IMR-90 (cell line): Measurements from ENCODE around the gene CUL4B. TPM values are rescaled to one million over a fixed set of nuclear protein-coding genes. Genes with fewer than 3 reads are reported as not detected.

Experiments used
- ATAC-seq: fragments of 200-7000 bp; cut with Tn5 transposase; 2 replicates; pipeline ENCODE4 v1.9.1; 2020; ENCODE audit warnings: low read depth, mild to moderate bottlenecking, moderate library complexity
- BruUV-seq: library from RNA; stranded (reverse); fragments of 400-500 nt; replicated peaks from 2 replicates; lab custom pipeline; 2021; lab: Mats Ljungman, UMichigan
- CTCF ChIA-PET: fragments of 300-600 bp; formaldehyde crosslinking; extraction: SDS; loops from one replicate; lab custom pipeline; 2021; ENCODE audit warnings: antibody characterized with exemption; lab: Yijun Ruan, JAX
- POLR2A ChIA-PET: fragments of 300-600 bp; sonication (Branson Sonifier 250); formaldehyde crosslinking; loops from one replicate; lab custom pipeline; 2022; ENCODE audit warnings: antibody characterized with exemption; ENCODE audit not compliant: unreplicated experiment; lab: Charles Lee
- DNase-seq: peaks from one replicate; pipeline ENCODE4 v3.0.0; 2013
- H2AFZ ChIP-seq: replicated peaks from 2 replicates; pipeline ENCODE3; 2013; ENCODE audit warnings: low read length, mild to moderate bottlenecking; ENCODE audit not compliant: poor library complexity
- H2AK5ac ChIP-seq: 2 replicates; pipeline ENCODE4 v1.6.1; 2013; ENCODE audit warnings: low read depth, low read length, inconsistent platforms
- H2AK9ac ChIP-seq: replicated peaks from 2 replicates; pipeline ENCODE3; 2013; ENCODE audit warnings: mild to moderate bottlenecking, low read depth, low read length, moderate library complexity; ENCODE audit not compliant: poor library complexity
- H2BK120ac ChIP-seq: 2 replicates; pipeline ENCODE4 v1.6.1; 2013; ENCODE audit warnings: low read depth, low read length, inconsistent platforms
- H2BK15ac ChIP-seq: 3 replicates; pipeline ENCODE4 v1.6.1; 2013; ENCODE audit warnings: low read depth, low read length, inconsistent platforms
- H2BK20ac ChIP-seq: 2 replicates; pipeline ENCODE4 v1.6.1; 2013; ENCODE audit warnings: low read depth, mild to moderate bottlenecking, inconsistent platforms, low read length, moderate library complexity
- H2BK5ac ChIP-seq: 2 replicates; pipeline ENCODE4 v1.6.1; 2013; ENCODE audit warnings: mild to moderate bottlenecking, low read depth, low read length, inconsistent platforms; ENCODE audit not compliant: poor library complexity, severe bottlenecking
- H3K14ac ChIP-seq: replicated peaks from 2 replicates; pipeline ENCODE4 v1.6.1; 2013; ENCODE audit warnings: low read depth, low read length, inconsistent platforms
- H3K18ac ChIP-seq: 2 replicates; pipeline ENCODE4 v1.6.1; 2013; ENCODE audit warnings: low read depth, low read length, control low read depth
- H3K23ac ChIP-seq: 2 replicates; pipeline ENCODE4 v1.6.1; 2013; ENCODE audit warnings: low read depth, low read length, inconsistent platforms
- H3K27ac ChIP-seq: 2 replicates; pipeline ENCODE4 v1.5.1; 2013; ENCODE audit warnings: mild to moderate bottlenecking, control low read depth, low read length; ENCODE audit not compliant: insufficient read depth
- H3K27me3 ChIP-seq: 2 replicates; pipeline ENCODE4 v1.6.1; 2013; ENCODE audit warnings: low read length; ENCODE audit not compliant: control insufficient read depth, insufficient read depth
- H3K36me3 ChIP-seq: 2 replicates; pipeline ENCODE4 v1.6.1; 2013; ENCODE audit warnings: low read length, mixed read lengths; ENCODE audit not compliant: control insufficient read depth, insufficient read depth
- H3K4ac ChIP-seq: 2 replicates; pipeline ENCODE4 v1.6.1; 2013; ENCODE audit warnings: low read depth, low read length, inconsistent platforms
- H3K4me1 ChIP-seq: 2 replicates; pipeline ENCODE4 v1.6.1; 2013; ENCODE audit warnings: low read length, mixed read lengths; ENCODE audit not compliant: control insufficient read depth, insufficient read depth
- H3K4me2 ChIP-seq: 2 replicates; pipeline ENCODE4 v1.6.1; 2013; ENCODE audit warnings: low read depth, mild to moderate bottlenecking, control low read depth, low read length, moderate library complexity
- H3K4me3 ChIP-seq: 2 replicates; pipeline ENCODE4 v1.5.1; 2013; ENCODE audit warnings: low read depth, mild to moderate bottlenecking, control low read depth, low read length, moderate library complexity; ENCODE audit not compliant: insufficient read depth
- H3K56ac ChIP-seq: 2 replicates; pipeline ENCODE4 v1.6.1; 2013; ENCODE audit warnings: low read length, inconsistent platforms; ENCODE audit not compliant: insufficient read depth; ENCODE audit errors: extremely low read depth
- H3K79me1 ChIP-seq, 2 experiments: 2 replicates each; pipeline ENCODE4 v1.6.1; 2013; ENCODE audit warnings: low read length in 2 of 2, inconsistent platforms in 1 of 2, low read depth in 1 of 2
- H3K9ac ChIP-seq: 2 replicates; pipeline ENCODE4 v1.6.1; 2013; ENCODE audit warnings: low read depth, low read length, control low read depth
- H3K9me1 ChIP-seq: 2 replicates; pipeline ENCODE4 v1.6.1; 2013; ENCODE audit warnings: low read length, inconsistent platforms; ENCODE audit not compliant: insufficient read depth
- H3K9me3 ChIP-seq: 2 replicates; pipeline ENCODE4 v1.6.1; 2013; ENCODE audit warnings: low read length; ENCODE audit not compliant: control insufficient read depth, insufficient read depth
- H4K20me1 ChIP-seq: 2 replicates; pipeline ENCODE4 v1.6.1; 2013; ENCODE audit warnings: low read length, inconsistent platforms; ENCODE audit not compliant: insufficient read depth
- H4K5ac ChIP-seq: 2 replicates; pipeline ENCODE4 v1.6.1; 2013; ENCODE audit warnings: mild to moderate bottlenecking, low read depth, low read length, control low read depth
- H4K8ac ChIP-seq, 2 experiments: 2 replicates each; pipeline ENCODE4 v1.6.1; 2013; ENCODE audit warnings: low read depth in 2 of 2, low read length in 2 of 2, control low read depth in 1 of 2, inconsistent platforms in 1 of 2
- H4K91ac ChIP-seq: 2 replicates; pipeline ENCODE4 v1.6.1; 2013; ENCODE audit warnings: low read depth, low read length, inconsistent platforms; ENCODE audit not compliant: insufficient read depth
- CHD1 ChIP-seq: IDR thresholded peaks from 2 replicates; pipeline ENCODE4 v1.6.1; 2012; ENCODE audit warnings: low read depth, low read length, improper control_type of control experiment
- ELK1 ChIP-seq: fragments of 150-350 bp; IDR thresholded peaks from 2 replicates; pipeline ENCODE4 v1.6.1; 2016; ENCODE audit warnings: low read depth, mild to moderate bottlenecking, low read length, moderate library complexity, borderline replicate concordance
- MXI1 ChIP-seq: IDR thresholded peaks from 2 replicates; pipeline ENCODE4 v1.6.1; 2012; ENCODE audit warnings: low read depth, mild to moderate bottlenecking, low read length, moderate library complexity, borderline replicate concordance
- NFE2L2 ChIP-seq: fragments of 150-350 bp; IDR thresholded peaks from 2 replicates; pipeline ENCODE4 v1.6.1; 2016; ENCODE audit warnings: low read depth, mild to moderate bottlenecking, low read length
- RAD21 ChIP-seq: IDR thresholded peaks from 2 replicates; pipeline ENCODE4 v1.6.1; 2012; ENCODE audit warnings: low read length, improper control_type of control experiment
- RFX5 ChIP-seq: IDR thresholded peaks from 2 replicates; pipeline ENCODE4 v1.8.0; 2012; ENCODE audit warnings: low read depth, mild to moderate bottlenecking, low read length, moderate library complexity
- SMC3 ChIP-seq: fragments of 150-350 bp; IDR thresholded peaks from 2 replicates; pipeline ENCODE4 v1.6.1; 2016; ENCODE audit warnings: low read depth, mild to moderate bottlenecking, antibody characterized with exemption, low read length, moderate library complexity
- WGBS, 2 experiments: methylation state at CpG; one replicate each; pipeline versions ENCODE4 v1.1.5 to v1.1.7; 2013; ENCODE audit warnings: missing lambda C conversion rate in 2 of 2; ENCODE audit not compliant: insufficient read length in 1 of 2; ENCODE audit errors: extremely low coverage in 2 of 2; 5-methylcytosine and 5-hydroxymethylcytosine counted together
- dilution Hi-C: fragments of 300-500 bp; cut with HindIII; formaldehyde crosslinking; loops from one replicate; pipeline ENCODE4 v1.14.3; 2018; ENCODE audit warnings: low sequenced_read_pairs; ENCODE audit not compliant: unreplicated experiment
- in situ Hi-C: fragments of 300-500 bp; cut with MboI; formaldehyde crosslinking; loops from 3 replicates; pipeline ENCODE4 v1.14.3; 2019; ENCODE audit warnings: low sequenced_read_pairs, inconsistent platforms, mixed read lengths
- intact Hi-C: fragments of 100-400 bp; cut with micrococcal nuclease; formaldehyde crosslinking; loops from 2 replicates; pipeline ENCODE4 v1.10.0; 2022
- polyA plus RNA-seq, 3 experiments: library from polyadenylated mRNA; depleted of rRNA; stranded (reverse); fragments of >200 nt; gene quantifications; 2 replicates each; pipeline ENCODE4 v1.2.3, GENCODE V29; 2012; ENCODE audit warnings: low replicate concordance in 1 of 3
- total RNA-seq: library from RNA; depleted of rRNA; stranded (reverse); fragments of >200 nt; gene quantifications from 2 replicates; pipeline ENCODE4 v1.2.3, GENCODE V29; 2012

The CUL4B gene
- total and polyA plus RNA-seq, 2 of the 4 experiments (the other 2 are of a cell fraction) = 19.4 to 30.9 TPM

- no peak overlapping the region for H3K18ac ChIP-seq
- no peak overlapping the region for H3K4me2 ChIP-seq
- no peak overlapping the region for H4K5ac ChIP-seq
- TF ChIP-seq ELK1 = no peak
- no peak for TF ChIP-seq CHD1
- no peak for TF ChIP-seq SMC3
- TF ChIP-seq NFE2L2 = no peak
- TF ChIP-seq MXI1 = no peak
- TF ChIP-seq RAD21 = no peak
- TF ChIP-seq RFX5 = no peak
- no TSS peak for BruUV-seq
- H3K9me3 ChIP-seq = no peaks in the 10 kb centered on the region
- H3K4me3 ChIP-seq = no peak overlapping the region
- H3K4me1 ChIP-seq = no peaks in the 10 kb centered on the region
- dilution Hi-C loops (no loop called here), intact Hi-C loops (no loop called here), in situ Hi-C loops (no loop called here)
- no peak overlapping the region for H3K9ac ChIP-seq
- H3K4ac ChIP-seq = no peak overlapping the region
- no peak for DNase-seq
- H3K23ac ChIP-seq = no peak overlapping the region
- ATAC-seq = no peak
- H2BK5ac ChIP-seq = no peak overlapping the region
- H3K27ac ChIP-seq = no peak overlapping the region
- no CpG with 5 or more reads among the region's 1 CpG for WGBS, 2 experiments
- H3K56ac ChIP-seq = no peak overlapping the region
- H2BK120ac ChIP-seq = no peak overlapping the region
- no peaks in the 10 kb centered on the region; a peak in 1 of 4 replicates for H3K79me1 ChIP-seq
- H3K27me3 ChIP-seq = no peaks in the 10 kb centered on the region
- no peak overlapping the region for H2AK9ac ChIP-seq
- no peaks in the 10 kb centered on the region; the same call in 1 of the 2 replicates for H3K36me3 ChIP-seq
- no peaks in the 10 kb centered on the region for H3K9me1 ChIP-seq
- H4K20me1 ChIP-seq = no peaks in the 10 kb centered on the region
- no peak overlapping the region for H2BK15ac ChIP-seq
- H2AFZ ChIP-seq = no peak overlapping the region
- H2AK5ac ChIP-seq = no peak overlapping the region
- H4K8ac ChIP-seq = no peak overlapping the region
- CTCF ChIA-PET = no interaction called here
- POLR2A ChIA-PET = no interaction called here
- H3K14ac ChIP-seq = no peak overlapping the region
- H2BK20ac ChIP-seq = no peak overlapping the region
- H4K91ac ChIP-seq = no peak overlapping the region
Observed at GRCh38 chrX:120564925-120565324, 4.2 kb upstream of the CUL4B start.
